Common myeloid progenitor, CD34-positive (primary cell): ENCODE results near the gene IL26.

ENCODE experiments used
- CTCF ChIA-PET: fragments of 350-600 bp; sonication (Branson Sonifier 250); formaldehyde crosslinking; loops from one replicate; lab custom pipeline; 2021; ENCODE audit warnings: antibody characterized with exemption; lab: Charles Lee
- POLR2A ChIA-PET: fragments of 350-600 bp; sonication (Branson Sonifier 250); formaldehyde crosslinking; loops from one replicate; lab custom pipeline; 2021; ENCODE audit warnings: antibody characterized with exemption; lab: Charles Lee
- DNase-seq, 3 donors: peaks; one replicate each; pipeline versions ENCODE4 v3.0.0 to v3.0.0-alpha.2; 2013
- H3K27ac ChIP-seq, 2 experiments: 1 replicate in 1 of 2; 2 replicates in 1 of 2; pipeline ENCODE4 v1.7.0; 2013; ENCODE audit warnings: inconsistent platforms in 2 of 2, low read length in 2 of 2, mild to moderate bottlenecking in 2 of 2, low read depth in 1 of 2, moderate library complexity in 1 of 2; ENCODE audit not compliant: severe bottlenecking in 2 of 2, insufficient read depth in 1 of 2, poor library complexity in 1 of 2
- H3K27me3 ChIP-seq, 5 experiments: replicated peaks in 2 of 5; 1 replicate in 3 of 5; 2 replicates in 2 of 5; pipeline versions ENCODE4 v1.6.1 to v1.7.0; 2013; ENCODE audit warnings: low read length in 4 of 5, mild to moderate bottlenecking in 2 of 5, moderate library complexity in 2 of 5, inconsistent platforms in 1 of 5; ENCODE audit not compliant: insufficient read depth in 5 of 5, control insufficient read depth in 4 of 5
- H3K36me3 ChIP-seq, 4 experiments: 1 replicate in 2 of 4; 2 replicates in 2 of 4; pipeline versions ENCODE4 v1.6.1 to v1.7.0; 2013; ENCODE audit warnings: low read length in 3 of 4, control low read depth in 1 of 4, mild to moderate bottlenecking in 1 of 4; ENCODE audit not compliant: control insufficient read depth in 4 of 4, insufficient read depth in 4 of 4
- H3K4me1 ChIP-seq, 4 experiments: 1 replicate in 3 of 4; 2 replicates in 1 of 4; pipeline versions ENCODE4 v1.6.1 to v1.7.1; 2013; ENCODE audit warnings: low read length in 3 of 4, mild to moderate bottlenecking in 3 of 4, control low read depth in 1 of 4, inconsistent platforms in 1 of 4, moderate library complexity in 1 of 4; ENCODE audit not compliant: control insufficient read depth in 4 of 4, insufficient read depth in 4 of 4; ENCODE audit errors: control extremely low read depth in 1 of 4
- H3K4me3 ChIP-seq, 7 experiments: 1 replicate in 4 of 7; 2 replicates in 3 of 7; pipeline versions ENCODE4 v1.5.1 to v1.7.0; 2013; ENCODE audit warnings: mild to moderate bottlenecking in 7 of 7, low read length in 6 of 7, moderate library complexity in 6 of 7, inconsistent platforms in 2 of 7, low read depth in 2 of 7, control low read depth in 1 of 7; ENCODE audit not compliant: insufficient read depth in 4 of 7, control insufficient read depth in 1 of 7; ENCODE audit errors: extremely low read depth in 1 of 7
- H3K9me3 ChIP-seq, 5 experiments: 1 replicate in 4 of 5; 2 replicates in 1 of 5; pipeline versions ENCODE4 v1.6.1 to v1.7.1; 2013; ENCODE audit warnings: low read length in 4 of 5, mild to moderate bottlenecking in 2 of 5, inconsistent platforms in 1 of 5, low read depth in 1 of 5, moderate library complexity in 1 of 5; ENCODE audit not compliant: control insufficient read depth in 4 of 5, insufficient read depth in 2 of 5; ENCODE audit errors: control extremely low read depth in 1 of 5
- WGBS: methylation state at CpG from one replicate; pipeline ENCODE4 v1.1.5; 2013; ENCODE audit not compliant: insufficient coverage; 5-methylcytosine and 5-hydroxymethylcytosine counted together

IL26 gene

DNA sequence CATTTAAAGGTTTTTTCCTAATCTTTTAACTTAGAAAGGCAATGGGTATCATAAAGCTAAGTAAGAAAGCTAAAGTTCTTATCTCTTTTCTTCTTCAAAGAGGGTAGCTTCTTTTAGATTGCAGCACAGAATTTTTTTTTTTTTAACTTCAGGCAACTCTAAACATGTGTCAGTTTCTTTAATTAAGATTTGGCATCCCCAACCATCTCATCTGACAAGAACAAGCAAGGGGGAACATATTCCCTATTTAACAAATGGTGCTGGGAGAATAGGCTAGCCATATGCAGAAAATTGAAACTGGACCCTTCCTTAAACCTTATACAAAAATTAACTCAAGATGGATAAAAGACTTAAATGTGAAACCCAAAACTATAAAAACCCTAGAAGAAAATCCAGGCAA is 51.8 kb downstream of the IL26 start:
- ChIA-PET POLR2A (no interaction called here), CTCF (no interaction called here)
- no peaks in the 10 kb centered on the region for H3K9me3 ChIP-seq

DNA sequence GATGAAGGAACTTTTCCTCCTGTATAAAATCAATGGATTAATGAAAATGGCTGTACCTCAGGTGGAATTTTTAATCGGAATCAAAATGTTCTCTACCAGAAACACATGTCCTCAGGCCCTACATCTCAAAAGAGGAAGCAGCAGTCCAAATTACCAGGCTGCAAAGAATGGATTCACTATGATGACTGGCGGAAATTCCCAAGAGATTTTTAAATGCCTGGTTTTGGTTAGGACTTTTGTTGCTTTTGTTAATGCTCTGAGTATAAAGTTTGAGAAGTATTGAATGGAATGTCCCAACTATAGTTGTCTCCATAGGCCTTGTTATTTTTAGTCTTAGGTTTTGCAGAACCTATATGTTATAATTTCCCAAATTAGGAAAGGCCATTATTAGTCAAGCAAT is 54.9 kb downstream of the IL26 start:
- CTCF ChIA-PET: interaction anchor here (1.6 kb wide), 1 partner anchor 12 kb away, joined by 4 read pairs; the partner anchor contains the start of gene IFNG
- H3K4me1 ChIP-seq: no peaks in the 10 kb centered on the region
- POLR2A ChIA-PET: no interaction called here

More for the DNA sequence above, 51.8 kb downstream of the IL26 start:
- Histone ChIP-seq H3K27me3 (no peaks in the 10 kb centered on the region), H3K4me3 (no peak overlapping the region), H3K36me3 (no peaks in the 10 kb centered on the region), H3K4me1 (no peaks in the 10 kb centered on the region), H3K27ac (no peak overlapping the region)
- no peak for DNase-seq

DNA sequence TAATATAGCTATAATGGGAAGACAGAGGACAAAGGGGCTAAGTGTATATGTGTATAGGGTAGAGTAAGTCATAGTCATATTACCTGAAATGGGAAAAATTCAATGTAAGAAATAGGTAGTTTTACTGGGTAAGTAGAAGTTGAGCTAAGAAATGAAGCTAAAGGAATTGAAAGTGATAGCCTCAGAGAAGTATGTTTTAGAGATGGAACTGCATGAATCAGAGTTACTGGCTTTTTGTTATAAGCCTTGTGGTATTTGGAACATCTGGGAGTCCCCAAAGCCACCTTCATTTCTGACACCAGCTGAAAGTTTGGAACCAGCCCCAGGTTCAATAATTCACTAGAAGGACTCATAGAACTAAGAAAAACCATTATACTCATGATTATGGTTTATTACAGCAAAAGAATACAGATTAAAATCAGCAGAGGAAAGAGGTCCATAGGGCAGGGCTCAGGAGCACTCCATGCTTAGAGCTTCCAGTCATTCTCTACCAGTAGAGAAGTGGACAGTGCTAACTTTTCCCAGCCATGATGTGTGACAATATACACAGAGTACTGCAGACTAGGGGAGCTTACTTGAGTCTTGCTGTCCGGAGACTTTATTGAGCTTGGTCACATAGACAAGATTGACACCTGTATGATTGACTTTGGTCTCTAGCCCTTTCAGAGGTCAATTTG is 56.3 kb downstream of the IL26 start:
- no peak overlapping the region for H3K27ac ChIP-seq
- no peaks in the 10 kb centered on the region for H3K9me3 ChIP-seq
- POLR2A ChIA-PET: no interaction called here
- H3K27me3 ChIP-seq: no peaks in the 10 kb centered on the region
- no peaks in the 10 kb centered on the region for H3K36me3 ChIP-seq
- no peaks in the 10 kb centered on the region for H3K4me1 ChIP-seq
- WGBS: 100% methylated on average over 1 of the region's 1 CpG
- DNase-seq: no peak
- CTCF ChIA-PET: no interaction called here
- no peak overlapping the region for H3K4me3 ChIP-seq

More for the DNA sequence above, 54.9 kb downstream of the IL26 start:
- DNase-seq: no peak
- H3K27me3 ChIP-seq: no peaks in the 10 kb centered on the region
- no peak overlapping the region for H3K4me3 ChIP-seq
- no peak overlapping the region for H3K27ac ChIP-seq
- WGBS: 100% methylated on average over 1 of the region's 2 CpGs
- no peaks in the 10 kb centered on the region for H3K36me3 ChIP-seq
- no peaks in the 10 kb centered on the region for H3K9me3 ChIP-seq

DNA sequence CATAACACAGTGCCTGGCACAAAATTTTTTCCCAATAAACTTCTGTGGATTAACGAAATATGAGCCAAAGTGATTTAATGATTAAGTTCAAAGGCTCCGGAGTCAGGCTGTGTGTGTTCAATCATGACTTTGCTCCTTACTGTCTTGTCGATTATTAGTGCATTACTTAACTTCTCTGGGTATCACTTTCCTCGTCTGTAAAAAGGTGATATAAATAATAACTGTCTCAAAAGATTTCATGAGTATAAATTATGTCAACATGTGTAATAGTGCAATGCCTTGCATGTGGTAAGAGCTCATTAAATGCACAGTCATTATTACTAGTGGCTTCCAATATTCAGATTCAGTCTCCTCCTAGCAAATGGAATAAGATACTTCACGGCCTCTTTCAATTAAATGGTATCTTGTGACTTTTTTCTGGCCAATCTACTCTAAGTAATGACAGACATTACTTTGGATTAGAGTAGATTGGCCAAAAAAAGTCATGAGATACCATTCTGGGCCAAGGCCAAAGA is 59.2 kb downstream of the IL26 start:
- CTCF ChIA-PET: interaction anchor here (1.2 kb wide), 1 partner anchor 33 kb away, joined by 3 read pairs; no protein-coding TSS in a partner anchor

DNA sequence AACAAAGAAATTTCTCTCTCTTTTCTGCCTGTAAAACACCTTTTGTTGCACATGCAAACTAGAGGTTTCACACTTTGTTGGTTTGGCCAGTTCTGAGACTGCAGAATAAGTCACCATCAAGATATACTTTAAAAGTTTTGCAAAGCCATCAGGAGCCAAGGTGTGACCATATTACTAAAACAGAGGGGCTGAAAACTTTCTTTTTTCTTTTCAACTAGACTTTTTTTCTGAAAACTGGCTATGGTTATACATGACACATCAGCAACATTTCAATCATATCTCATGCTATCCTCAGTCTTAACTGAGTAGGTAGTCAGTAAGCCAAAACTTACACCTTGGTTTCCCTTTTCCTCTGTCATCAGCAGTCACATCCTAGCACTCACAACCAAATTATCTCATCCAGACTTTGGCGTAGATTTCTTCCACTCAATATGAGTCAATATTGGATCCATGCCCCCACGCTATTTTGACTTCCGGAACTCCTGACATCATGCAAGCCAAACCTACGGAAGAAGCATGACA is 62.0 kb downstream of the IL26 start:
- POLR2A ChIA-PET: no interaction called here
- Histone ChIP-seq H3K4me3 (no peak overlapping the region), H3K27me3 (peaks cover 0 to 2% (median 0%) of the 10 kb centered on the region in 5 experiments), H3K9me3 (no peaks in the 10 kb centered on the region), H3K36me3 (no peaks in the 10 kb centered on the region), H3K4me1 (no peaks in the 10 kb centered on the region), H3K27ac (no peak overlapping the region)
- no peak for DNase-seq
- CTCF ChIA-PET: no interaction called here
- WGBS: 100% methylated on average over 4 of the region's 4 CpGs

More for the DNA sequence above, 59.2 kb downstream of the IL26 start:
- H3K9me3 ChIP-seq: no peaks in the 10 kb centered on the region
- H3K4me3 ChIP-seq: no peak overlapping the region
- no peak overlapping the region for H3K27ac ChIP-seq
- H3K4me1 ChIP-seq: no peaks in the 10 kb centered on the region
- DNase-seq: no peak
- H3K27me3 ChIP-seq: no peaks in the 10 kb centered on the region
- 100% methylated on average over 2 of the region's 5 CpGs for WGBS
- POLR2A ChIA-PET: no interaction called here
- no peaks in the 10 kb centered on the region for H3K36me3 ChIP-seq

DNA sequence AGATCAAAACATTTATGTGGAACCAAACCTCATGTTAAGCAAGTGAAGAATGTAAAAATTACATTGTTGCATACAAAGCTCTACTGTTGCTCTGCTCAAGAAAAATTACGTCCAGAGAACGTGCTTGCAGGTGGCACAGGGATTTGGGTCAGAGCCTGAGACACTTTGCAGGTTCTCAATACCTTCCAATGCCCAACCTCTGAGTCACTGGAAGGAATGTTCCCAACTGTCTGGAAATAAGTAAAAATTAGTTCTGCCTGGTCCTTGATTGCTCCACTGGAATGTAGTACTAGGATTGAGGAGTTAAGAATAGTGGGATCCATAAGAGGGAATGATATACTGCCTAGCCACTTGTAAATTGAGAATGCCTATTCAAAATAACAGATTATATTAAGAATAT is 63.2 kb downstream of the IL26 start:
- Histone ChIP-seq H3K27ac (no peak overlapping the region), H3K27me3 (peaks cover 0 to 2% (median 0%) of the 10 kb centered on the region in 5 experiments), H3K9me3 (no peaks in the 10 kb centered on the region), H3K4me1 (no peaks in the 10 kb centered on the region), H3K4me3 (no peak overlapping the region), H3K36me3 (no peaks in the 10 kb centered on the region)
- CTCF ChIA-PET: no interaction called here
- 91% methylated on average over 2 of the region's 2 CpGs for WGBS
- no peak for DNase-seq
- POLR2A ChIA-PET: no interaction called here

DNA sequence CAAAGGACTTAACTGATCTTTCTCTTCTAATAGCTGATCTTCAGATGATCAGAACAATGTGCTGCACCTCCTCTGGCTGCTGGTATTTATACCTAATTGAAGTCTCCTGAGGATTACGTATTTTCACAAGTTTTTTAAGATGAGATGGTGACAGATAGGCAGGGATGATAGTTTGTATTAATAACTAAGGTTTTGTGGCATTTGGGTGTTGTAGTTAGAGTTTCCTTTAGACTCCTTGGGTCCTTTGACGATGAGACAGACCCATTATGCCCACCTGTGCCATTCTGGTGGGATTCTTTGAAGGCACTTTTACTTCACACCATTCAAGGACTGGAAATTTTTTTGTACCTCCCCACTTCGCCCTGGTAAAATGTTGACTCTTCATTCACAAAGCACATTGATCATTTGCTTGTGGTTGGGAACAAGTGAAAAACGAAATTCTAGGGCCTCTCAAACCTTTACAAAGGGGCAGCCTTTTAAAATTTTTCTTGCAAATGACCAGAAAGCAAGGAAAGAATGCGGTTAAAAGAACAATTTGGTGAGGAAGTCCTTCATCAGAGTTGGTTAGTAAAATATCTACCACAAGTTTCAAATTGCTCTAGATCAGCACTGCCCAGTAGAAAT is 65.8 kb downstream of the IL26 start, which contains the start of gene IFNG:
Gene IFNG (minus strand): TSS at position 60 of the 624 bp plus-strand sequence. CDS start 125 bp downstream, outside the sequence.
- H3K27me3 ChIP-seq: peaks cover 0 to 2% (median 0%) of the 10 kb centered on the region in 5 experiments
- 78% methylated on average over 1 of the region's 5 CpGs for WGBS
- no peak within 1 kb of the TSS for H3K4me3 ChIP-seq
- CTCF ChIA-PET: interaction anchor here (1.6 to 2.4 kb wide), 3 partner anchors 12 to 804 kb away, joined by 3 to 7 read pairs (median 4); no protein-coding TSS in a partner anchor
- H3K27ac ChIP-seq: no peak within 1 kb of the TSS
- POLR2A ChIA-PET: no interaction called here
- no peaks in the 10 kb centered on the region for H3K36me3 ChIP-seq
- H3K4me1 ChIP-seq: no peaks in the 10 kb centered on the region
- no peak for DNase-seq
- H3K9me3 ChIP-seq: no peaks in the 10 kb centered on the region
